Spleen (tissue), 11 donors: ENCODE measurements around the gene NPSR1. TPM values are rescaled to one million over a fixed set of nuclear protein-coding genes. Genes with fewer than 3 reads are reported as not detected.

ENCODE experiments used
- DNase-seq: peaks from one replicate; pipeline ENCODE4 v3.0.0-alpha.2; 2020
- H3K27ac ChIP-seq, 8 donors: fragments of 200-600 bp; sonication (generic) in 7 of 8; 1 replicate in 4 of 8; 2 replicates in 4 of 8; pipeline versions ENCODE4 v1.5.0 to v1.8.0; 2016 to 2021; ENCODE audit warnings: inconsistent platforms in 4 of 8, mild to moderate bottlenecking in 4 of 8, moderate library complexity in 1 of 8
- H3K27me3 ChIP-seq, 7 donors: fragments of 200-600 bp; sonication (generic) in 6 of 7; replicated peaks in 1 of 7; 1 replicate in 4 of 7; 2 replicates in 3 of 7; pipeline versions ENCODE4 v1.5.0 to v1.8.0; 2016 to 2021; ENCODE audit warnings: inconsistent platforms in 3 of 7, mild to moderate bottlenecking in 1 of 7
- H3K36me3 ChIP-seq, 6 donors: fragments of 200-600 bp; sonication (generic) in 5 of 6; 1 replicate in 4 of 6; 2 replicates in 2 of 6; pipeline versions ENCODE4 v1.5.0 to v1.8.0; 2016 to 2021; ENCODE audit warnings: inconsistent platforms in 2 of 6
- H3K4me1 ChIP-seq, 6 donors: fragments of 200-600 bp; sonication (generic) in 5 of 6; 1 replicate in 3 of 6; 2 replicates in 3 of 6; pipeline versions ENCODE4 v1.5.0 to v1.8.0; 2016 to 2021; ENCODE audit warnings: inconsistent platforms in 3 of 6
- H3K4me3 ChIP-seq, 8 donors: fragments of 200-600 bp; sonication (generic) in 7 of 8; 1 replicate in 4 of 8; 2 replicates in 4 of 8; pipeline versions ENCODE4 v1.5.0 to v1.8.0; 2016 to 2021; ENCODE audit warnings: inconsistent platforms in 4 of 8, mild to moderate bottlenecking in 4 of 8, moderate library complexity in 2 of 8
- H3K9me3 ChIP-seq, 8 donors: fragments of 200-600 bp; sonication (generic) in 7 of 8; 1 replicate in 4 of 8; 2 replicates in 4 of 8; pipeline versions ENCODE4 v1.5.0 to v1.8.0; 2016 to 2021; ENCODE audit warnings: inconsistent platforms in 4 of 8
- CTCF ChIP-seq, 11 experiments: fragments of 200-600 bp in 7 of 11; fragments of 450-650 bp in 4 of 11; sonication (generic) in 4 of 11; IDR thresholded peaks in 8 of 11; conservative IDR thresholded peaks in 3 of 11; 1 replicate in 7 of 11; 2 replicates in 4 of 11; pipeline versions ENCODE4 v1.4.0 to v1.8.0; 2016 to 2021; ENCODE audit warnings: antibody characterized with exemption in 11 of 11, inconsistent platforms in 4 of 11, mild to moderate bottlenecking in 1 of 11
- POLR2A ChIP-seq, 3 donors: fragments of 450-650 bp; IDR thresholded peaks; one replicate each; pipeline ENCODE4 v1.5.1; 2017; ENCODE audit warnings: antibody characterized with exemption in 3 of 3, mild to moderate bottlenecking in 1 of 3
- POLR2AphosphoS5 ChIP-seq, 3 donors: sonication (generic); formaldehyde crosslinking; IDR thresholded peaks; one replicate each; pipeline ENCODE4 v1.5.1; 2017; ENCODE audit warnings: antibody characterized with exemption in 3 of 3
- WGBS, 5 donors: extraction: QIAGEN DNeasy Blood & Tissue Kit in 3 of 5; methylation state at CpG; one replicate each; pipeline versions ENCODE4 v1.1.5 to v1.1.7; 2013 to 2018; 5-methylcytosine and 5-hydroxymethylcytosine counted together
- intact Hi-C: fragments of 100-400 bp; cut with DNase I; formaldehyde crosslinking; loops from one replicate; pipeline ENCODE4 v1.15.0; 2023; ENCODE audit warnings: low total_unique reads
- polyA plus RNA-seq, 3 donors: library from polyadenylated mRNA; stranded (reverse); fragments of 200-250 nt; gene quantifications; one replicate each; pipeline ENCODE4 v1.2.1, GENCODE V29; 2013
- total RNA-seq, 7 donors: library from RNA; depleted of rRNA in 3 of 7; stranded (reverse); fragments of >200 nt in 3 of 7; fragmentation: NEBNext Ultra II Directional in 4 of 7; extraction: Animal tissue kit (Norgen Biotek cat#: 25700) in 4 of 7; gene quantifications; one replicate each; pipeline versions ENCODE4 v1.1.0 to v1.2.1, GENCODE V29; 2016 to 2021
- donor health status: healthy with polysubstance abuse.
- donor health status: DM: no; HTN: no; CAD: no; lungs with moderate emphysema.
- donor health status: DM: no; HTN: no; CAD: no.
- donor health status: Bipolar disorder and iron deficiency.
- donor health status: healthy.
- donor health status: DM: no; HTN: no; CAD: no.
- donor health status: DM: yes; HTN: yes; CAD: no.

Gene NPSR1
- total and polyA plus RNA-seq, 10 donors = not detected

GRCh38 chr7:34759477-34760125, 101.6 kb downstream of the NPSR1 start:
- TF ChIP-seq CTCF (IDR thresholded peaks at IDR 0.05 in 8 of 11, conservative IDR thresholded peaks at IDR 0.05 in 3 of 11) (peak in 5 of 11 experiments; percentile 23 to 40 (median 35)), POLR2AphosphoS5 (IDR thresholded peaks at IDR 0.05) (no peak)

GRCh38 chr7:34760271-34760670, 102.3 kb downstream of the NPSR1 start:
- H3K36me3 ChIP-seq = no peaks in the 10 kb centered on the region
- H3K27me3 ChIP-seq = no peaks in the 10 kb centered on the region
- intact Hi-C loops = no loop called here
- no peak overlapping the region for H3K27ac ChIP-seq
- DNase-seq = no peak
- TF ChIP-seq CTCF (IDR thresholded peaks at IDR 0.05 in 8 of 11, conservative IDR thresholded peaks at IDR 0.05 in 3 of 11) (no peak), POLR2AphosphoS5 (IDR thresholded peaks at IDR 0.05) (no peak), POLR2A (IDR thresholded peaks at IDR 0.05) (no peak)
- no peaks in the 10 kb centered on the region for H3K9me3 ChIP-seq
- no peaks in the 10 kb centered on the region for H3K4me1 ChIP-seq
- no peak overlapping the region for H3K4me3 ChIP-seq
- WGBS, 5 donors = 74 to 85% (median 76%) methylated on average over 2 of the region's 2 CpGs

More at GRCh38 chr7:34759477-34760125, 101.6 kb downstream of the NPSR1 start:
- no peaks in the 10 kb centered on the region for H3K9me3 ChIP-seq
- WGBS, 5 donors = 78 to 89% (median 87%) methylated on average over 3 of the region's 3 CpGs
- intact Hi-C loops = no loop called here
- no peak for DNase-seq
- H3K36me3 ChIP-seq = no peaks in the 10 kb centered on the region
- no peaks in the 10 kb centered on the region for H3K27me3 ChIP-seq
- H3K4me3 ChIP-seq = no peak overlapping the region
- H3K4me1 ChIP-seq = no peaks in the 10 kb centered on the region
- H3K27ac ChIP-seq = no peak overlapping the region

- no peaks in the 10 kb centered on the region for H3K36me3 ChIP-seq
- DNase-seq = no peak
- no peak overlapping the region for H3K27ac ChIP-seq
- H3K27me3 ChIP-seq = no peaks in the 10 kb centered on the region
- TF ChIP-seq POLR2AphosphoS5 (IDR thresholded peaks at IDR 0.05) (no peak), CTCF (IDR thresholded peaks at IDR 0.05 in 8 of 11, conservative IDR thresholded peaks at IDR 0.05 in 3 of 11) (no peak), POLR2A (IDR thresholded peaks at IDR 0.05) (no peak)
- intact Hi-C loops = no loop called here
- WGBS, 5 donors = 74 to 86% (median 82%) methylated on average over 1 of the region's 1 CpG
- no peaks in the 10 kb centered on the region for H3K9me3 ChIP-seq
- no peak overlapping the region for H3K4me3 ChIP-seq
- H3K4me1 ChIP-seq = no peaks in the 10 kb centered on the region
These were observed 103.2 kb downstream of the NPSR1 start for GRCh38 chr7:34761206-34761605.

GRCh38 chr7:34761627-34762026, 103.6 kb downstream of the NPSR1 start:
- no peak overlapping the region for H3K4me3 ChIP-seq
- no peaks in the 10 kb centered on the region for H3K9me3 ChIP-seq
- no peak overlapping the region for H3K27ac ChIP-seq
- TF ChIP-seq POLR2AphosphoS5 (IDR thresholded peaks at IDR 0.05) (no peak), CTCF (IDR thresholded peaks at IDR 0.05 in 8 of 11, conservative IDR thresholded peaks at IDR 0.05 in 3 of 11) (no peak), POLR2A (IDR thresholded peaks at IDR 0.05) (no peak)
- H3K4me1 ChIP-seq = no peaks in the 10 kb centered on the region
- intact Hi-C loops = no loop called here
- DNase-seq = no peak
- H3K36me3 ChIP-seq = no peaks in the 10 kb centered on the region
- no peaks in the 10 kb centered on the region for H3K27me3 ChIP-seq
